ENCODE measurements around the gene IL17RA.

Gene IL17RA

GRCh38 chr22:17085277-17086181 lies 729 bp downstream of the IL17RA start:
- DNase-seq = peak; percentile 16

- DNase-seq = peak; percentile 13
Observed at GRCh38 chr22:17086296-17086695, 1.5 kb downstream of the IL17RA start.

- peak; percentile 9 for DNase-seq
Observed at GRCh38 chr22:17086788-17087497, 2.1 kb downstream of the IL17RA start.

- DNase-seq = peak; percentile 23
Observed at GRCh38 chr22:17087498-17088131, 2.8 kb downstream of the IL17RA start.

GRCh38 chr22:17090550-17090949 lies 5.8 kb downstream of the IL17RA start:
- no peak for DNase-seq

GRCh38 chr22:17091851-17092250 lies 7.1 kb downstream of the IL17RA start:
- DNase-seq = no peak

GRCh38 chr22:17093081-17093480 lies 8.3 kb downstream of the IL17RA start:
- DNase-seq = no peak

GRCh38 chr22:17095538-17095937 lies 10.7 kb downstream of the IL17RA start:
- DNase-seq = no peak

GRCh38 chr22:17096071-17096470 lies 11.3 kb downstream of the IL17RA start:
- no peak for DNase-seq

- no peak for DNase-seq
Observed at GRCh38 chr22:17097062-17097461, 12.3 kb downstream of the IL17RA start.

GRCh38 chr22:17097701-17098100 lies 12.9 kb downstream of the IL17RA start:
- no peak for DNase-seq

- DNase-seq = no peak
Observed at GRCh38 chr22:17098379-17098819, 13.6 kb downstream of the IL17RA start.

GRCh38 chr22:17100621-17101020 lies 15.8 kb downstream of the IL17RA start:
- DNase-seq = no peak

- no peak for DNase-seq
Observed at GRCh38 chr22:17101475-17102296, 16.9 kb downstream of the IL17RA start.

GRCh38 chr22:17102297-17102667 lies 17.5 kb downstream of the IL17RA start:
- DNase-seq = no peak

GRCh38 chr22:17103351-17103750 lies 18.6 kb downstream of the IL17RA start:
- DNase-seq = no peak

GRCh38 chr22:17104336-17104935 lies 19.6 kb downstream of the IL17RA start:
- no peak for DNase-seq

- DNase-seq = no peak
Observed at GRCh38 chr22:17105143-17106129, 20.6 kb downstream of the IL17RA start.

GRCh38 chr22:17106161-17106784 lies 21.5 kb downstream of the IL17RA start:
- no peak for DNase-seq

GRCh38 chr22:17106785-17107546 lies 22.2 kb downstream of the IL17RA start:
- peak; percentile 19 for DNase-seq

Measured in activated CD4-positive, alpha-beta T cell treated with anti-CD3 and anti-CD28 coated beads, Interleukin-2, amount 50 U/mL, for 1 hour (primary cell).